Smooth muscle cell of the brain vasculature (primary cell): ENCODE results near the gene ADK.
"Not testable (repeated sequence)": the region's sequence is repeated elsewhere in the genome, so short reads cannot be mapped to it uniquely, and the experiment has no call there.

ENCODE experiments used
- DNase-seq: peaks from one replicate; pipeline ENCODE4 v3.0.0-alpha.2; 2012; ENCODE audit warnings: low read depth, low spot score

Gene ADK

GRCh38 chr10:74150990-74151878, at the start of gene ADK:
Gene ADK (plus strand): TSS chr10:74151221. CDS start chr10:74151279, 58 bp downstream.
- DNase-seq: peak; percentile 96

GRCh38 chr10:74103560-74104258, 47.3 kb upstream of the ADK start:
- no peak for DNase-seq

- no peak for DNase-seq
Measured at GRCh38 chr10:74104480-74104879, 46.5 kb upstream of the ADK start.

GRCh38 chr10:74104996-74105395, 46.0 kb upstream of the ADK start:
- DNase-seq: no peak

GRCh38 chr10:74107391-74107790, 43.6 kb upstream of the ADK start:
- DNase-seq: no peak

GRCh38 chr10:74109452-74109851, 41.6 kb upstream of the ADK start:
- no peak for DNase-seq

GRCh38 chr10:74110120-74110519, 40.9 kb upstream of the ADK start:
- no peak for DNase-seq

GRCh38 chr10:74111799-74112198, 39.2 kb upstream of the ADK start:
- no peak for DNase-seq

- no peak for DNase-seq
Measured at GRCh38 chr10:74113546-74113945, 37.5 kb upstream of the ADK start.

GRCh38 chr10:74114041-74114448, 37.0 kb upstream of the ADK start:
- no peak for DNase-seq

- no peak for DNase-seq
Measured at GRCh38 chr10:74117738-74118137, 33.3 kb upstream of the ADK start.

- DNase-seq: no peak
Measured at GRCh38 chr10:74118804-74119203, 32.2 kb upstream of the ADK start.

- DNase-seq: no peak
Measured at GRCh38 chr10:74120911-74121310, 30.1 kb upstream of the ADK start.

GRCh38 chr10:74121368-74121767, 29.7 kb upstream of the ADK start:
- no peak for DNase-seq

GRCh38 chr10:74122060-74122459, 29.0 kb upstream of the ADK start:
- no peak for DNase-seq

GRCh38 chr10:74123081-74123480, 27.9 kb upstream of the ADK start:
- no peak for DNase-seq

- no peak for DNase-seq
Measured at GRCh38 chr10:74133923-74134820, 16.8 kb upstream of the ADK start.

GRCh38 chr10:74135452-74135851, 15.6 kb upstream of the ADK start:
- DNase-seq: no peak

GRCh38 chr10:74137992-74138391, 13.0 kb upstream of the ADK start:
- DNase-seq: no peak

- DNase-seq: not testable (repeated sequence)
Measured at GRCh38 chr10:74138596-74138995, 12.4 kb upstream of the ADK start.

GRCh38 chr10:74139981-74140380, 11.0 kb upstream of the ADK start:
- DNase-seq: no peak

GRCh38 chr10:74140553-74140952, 10.5 kb upstream of the ADK start:
- DNase-seq: no peak
